Measurements from ENCODE around the gene ANKH. TPM values are rescaled to one million over a fixed set of nuclear protein-coding genes. Genes with fewer than 3 reads are reported as not detected.
"Not testable (repeated sequence)": the region's sequence is repeated elsewhere in the genome, so short reads cannot be mapped to it uniquely, and the experiment has no call there.

The ANKH gene
- polyA plus RNA-seq, 1 donor: 14.2 TPM

GRCh38 chr5:14826714-14827113 is 44.9 kb downstream of the ANKH start:
- no peak for DNase-seq (ENCODE audit: low read depth)

GRCh38 chr5:14825977-14826376 is 45.6 kb downstream of the ANKH start:
- no peak for DNase-seq (ENCODE audit: low read depth)

- DNase-seq (ENCODE audit: low read depth): no peak
Measured at GRCh38 chr5:14824499-14824898, 47.1 kb downstream of the ANKH start.

- no peak for DNase-seq (ENCODE audit: low read depth)
Measured at GRCh38 chr5:14821100-14821845, 50.3 kb downstream of the ANKH start.

GRCh38 chr5:14818931-14819790 is 52.4 kb downstream of the ANKH start:
- DNase-seq (ENCODE audit: low read depth): no peak

- DNase-seq (ENCODE audit: low read depth): not testable (repeated sequence)
Measured at GRCh38 chr5:14817762-14818136, 53.8 kb downstream of the ANKH start.

- DNase-seq (ENCODE audit: low read depth): no peak
Measured at GRCh38 chr5:14816999-14817761, 54.4 kb downstream of the ANKH start.

- no peak for DNase-seq (ENCODE audit: low read depth)
Measured at GRCh38 chr5:14816374-14816998, 55.1 kb downstream of the ANKH start.

GRCh38 chr5:14813747-14814146 is 57.8 kb downstream of the ANKH start:
- DNase-seq (ENCODE audit: low read depth): no peak

- no peak for DNase-seq (ENCODE audit: low read depth)
Measured at GRCh38 chr5:14812166-14812565, 59.4 kb downstream of the ANKH start.

GRCh38 chr5:14810928-14811572 is 60.5 kb downstream of the ANKH start:
- DNase-seq (ENCODE audit: low read depth): no peak

- no peak for DNase-seq (ENCODE audit: low read depth)
Measured at GRCh38 chr5:14810282-14810681, 61.3 kb downstream of the ANKH start.

- DNase-seq (ENCODE audit: low read depth): no peak
Measured at GRCh38 chr5:14809369-14810155, 62.0 kb downstream of the ANKH start.

- no peak for DNase-seq (ENCODE audit: low read depth)
Measured at GRCh38 chr5:14807471-14807870, 64.1 kb downstream of the ANKH start.

- DNase-seq (ENCODE audit: low read depth): no peak
Measured at GRCh38 chr5:14806456-14806855, 65.1 kb downstream of the ANKH start.

GRCh38 chr5:14802541-14802940 is 69.0 kb downstream of the ANKH start:
- no peak for DNase-seq (ENCODE audit: low read depth)

- no peak for DNase-seq (ENCODE audit: low read depth)
Measured at GRCh38 chr5:14801792-14802191, 69.8 kb downstream of the ANKH start.

- DNase-seq (ENCODE audit: low read depth): not testable (repeated sequence)
Measured at GRCh38 chr5:14797385-14797784, 74.2 kb downstream of the ANKH start.

- DNase-seq (ENCODE audit: low read depth): no peak
Measured at GRCh38 chr5:14794583-14795230, 76.9 kb downstream of the ANKH start.

- DNase-seq (ENCODE audit: low read depth): no peak
Measured at GRCh38 chr5:14793851-14794250, 77.7 kb downstream of the ANKH start.

Data from forelimb muscle (tissue), 1 donor.